ENCODE results near the gene CCDC69.
"Not testable (repeated sequence)": the region's sequence is repeated elsewhere in the genome, so short reads cannot be mapped to it uniquely, and the experiment has no call there.

The CCDC69 gene

GRCh38 chr5:151244206-151244605 is 20.3 kb upstream of the CCDC69 start:
- DNase-seq = no peak

DNA sequence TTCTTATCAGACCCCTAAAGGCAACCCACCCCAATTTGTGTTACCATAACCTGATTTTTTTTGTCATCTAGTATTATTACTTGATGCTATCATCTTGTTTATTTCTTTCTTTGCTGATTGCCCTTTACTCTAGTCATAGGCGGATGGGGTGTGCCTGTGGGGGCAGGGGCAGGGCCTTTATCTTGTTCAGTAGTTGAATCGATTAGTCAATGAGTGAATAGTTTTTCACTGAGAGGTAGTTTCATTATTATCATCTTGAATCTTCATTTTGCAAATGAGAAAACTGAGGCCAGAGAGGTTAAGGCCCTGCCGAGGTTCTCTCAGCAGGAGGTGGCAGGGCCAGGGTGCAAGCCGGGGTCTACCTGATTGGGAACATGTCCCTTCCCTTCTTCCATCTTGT is 19.7 kb upstream of the CCDC69 start:
- no peak for DNase-seq

DNA sequence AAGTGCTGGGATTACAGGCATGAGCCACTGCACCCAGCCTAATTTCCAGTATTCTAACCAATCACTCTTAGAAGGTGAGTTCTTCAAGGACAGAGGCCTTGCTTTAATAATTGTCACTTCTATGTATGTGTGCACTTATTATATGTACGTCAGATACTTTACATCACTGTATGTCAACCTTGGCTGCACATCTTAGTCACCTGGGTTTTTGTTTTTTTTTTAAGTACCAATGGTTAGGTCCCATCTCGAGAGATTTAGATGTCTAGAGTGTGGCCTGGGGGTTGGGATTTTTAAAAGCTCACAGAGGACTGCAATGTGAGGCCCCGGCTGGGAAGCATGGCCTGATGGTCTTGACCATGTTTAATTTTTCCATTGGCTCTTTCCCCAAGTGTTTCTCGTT is 19.2 kb upstream of the CCDC69 start:
- no peak for DNase-seq

DNA sequence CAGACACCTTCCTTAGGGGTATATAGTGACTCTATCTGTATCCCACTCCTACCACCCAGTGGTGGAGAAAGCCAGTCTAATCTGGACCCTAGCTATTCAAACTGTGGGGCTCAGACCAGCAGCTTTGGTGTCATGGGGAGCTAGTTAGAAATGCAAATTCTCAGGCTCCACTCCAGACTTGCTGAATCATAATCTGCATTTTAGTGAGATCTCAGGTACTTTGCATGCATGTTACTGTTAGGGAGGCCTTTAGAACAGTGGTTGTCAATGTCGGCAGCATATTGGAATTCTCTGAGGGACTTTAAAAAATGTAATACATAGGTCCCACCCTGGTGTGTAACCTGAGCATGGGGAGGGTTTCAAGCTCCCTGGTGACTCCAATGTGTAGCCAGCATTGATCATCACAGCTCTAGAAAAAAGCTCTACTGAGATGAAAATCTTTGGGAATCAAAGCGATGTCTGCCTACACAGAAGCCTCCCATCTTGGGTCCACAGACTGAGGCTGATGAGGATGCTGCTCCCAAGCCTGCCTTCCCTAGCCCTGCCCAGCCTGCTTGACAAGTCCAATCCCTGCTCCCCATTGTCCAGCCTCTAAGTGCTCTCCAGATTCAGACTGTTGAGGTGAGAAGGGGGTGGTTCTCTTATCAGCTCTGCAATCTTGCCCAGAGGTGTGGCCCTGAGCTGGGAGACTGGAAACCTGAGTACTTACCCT is 17.2 kb upstream of the CCDC69 start:
- peak; percentile 59 for DNase-seq

DNA sequence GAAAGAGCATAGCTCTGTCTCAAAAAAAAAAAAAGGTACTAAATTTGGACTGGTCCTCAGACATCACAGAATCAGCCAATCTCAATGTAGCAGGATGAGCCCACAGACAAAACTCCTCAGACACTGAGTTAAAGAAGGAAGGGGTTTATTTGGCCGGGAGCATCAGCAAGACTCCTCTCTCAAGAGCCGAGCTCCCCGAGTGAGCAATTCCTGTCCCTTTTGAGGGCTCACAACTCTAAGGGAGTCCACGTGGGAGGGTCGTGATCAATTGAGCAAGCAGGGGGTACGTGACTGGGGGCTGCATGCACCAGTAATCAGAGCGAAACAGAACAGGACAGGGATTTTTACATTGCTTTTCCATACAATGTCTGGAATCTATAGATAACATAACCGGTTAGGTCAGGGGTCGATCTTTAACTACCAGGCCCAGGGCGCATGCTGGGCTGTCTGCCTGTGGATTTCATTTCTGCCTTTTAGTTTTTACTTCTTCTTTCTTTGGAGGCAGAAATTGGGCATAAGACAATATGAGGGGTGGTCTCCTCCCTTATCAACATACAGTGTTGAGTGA is 16.5 kb upstream of the CCDC69 start:
- not testable (repeated sequence) for DNase-seq

DNA sequence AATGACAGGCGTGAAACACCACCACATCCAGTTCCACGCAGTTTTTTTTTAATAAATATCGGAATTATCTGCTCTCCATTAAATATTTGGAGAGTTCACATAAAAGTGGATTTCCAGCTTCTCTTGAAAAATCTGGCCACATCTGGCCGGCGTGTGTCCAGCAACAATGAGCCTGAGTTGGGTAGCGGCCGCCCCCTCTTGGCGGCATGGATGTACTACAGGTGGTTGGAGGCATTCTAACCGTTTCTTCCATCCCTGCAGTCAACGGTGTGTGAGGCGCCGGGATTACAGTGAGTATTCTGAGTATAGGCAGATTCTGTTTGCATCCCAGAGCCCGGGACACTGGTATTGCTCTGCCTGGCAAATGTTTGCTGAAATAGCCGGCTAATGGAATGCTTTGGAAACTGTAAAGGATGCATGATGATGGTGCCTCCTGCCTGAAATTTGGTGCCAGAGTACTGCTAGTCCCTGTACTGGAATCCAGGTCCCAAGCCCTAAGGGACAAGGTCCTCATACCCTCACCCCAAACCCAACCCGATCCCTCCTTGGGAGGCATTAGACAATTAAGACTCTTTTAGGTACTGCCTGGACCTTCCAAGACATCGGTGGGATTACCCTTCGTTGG is 15.5 kb upstream of the CCDC69 start:
- DNase-seq = peak; percentile 5

DNA sequence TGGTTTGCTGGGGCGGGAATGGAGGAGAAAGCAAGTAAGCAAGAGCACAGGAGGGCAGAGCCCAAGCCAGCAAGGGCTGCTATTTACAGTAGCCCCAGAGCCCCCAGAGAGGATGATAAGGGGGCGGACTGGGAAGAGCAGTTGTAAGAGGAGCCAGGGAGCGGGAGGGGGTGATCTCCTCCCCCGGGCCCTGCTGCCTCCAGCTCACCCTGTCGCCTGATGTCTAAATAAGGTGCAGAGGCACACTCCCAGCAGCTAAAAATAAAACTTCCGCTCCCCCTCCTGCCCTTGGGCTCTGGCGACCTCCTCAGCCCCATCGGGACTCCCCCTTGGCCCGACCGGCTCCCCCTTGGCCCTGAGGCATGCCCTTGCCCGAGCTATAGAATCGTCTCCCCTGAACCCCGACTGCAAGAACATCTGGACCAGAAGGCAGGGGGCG is 14.4 kb upstream of the CCDC69 start:
- DNase-seq = no peak

DNA sequence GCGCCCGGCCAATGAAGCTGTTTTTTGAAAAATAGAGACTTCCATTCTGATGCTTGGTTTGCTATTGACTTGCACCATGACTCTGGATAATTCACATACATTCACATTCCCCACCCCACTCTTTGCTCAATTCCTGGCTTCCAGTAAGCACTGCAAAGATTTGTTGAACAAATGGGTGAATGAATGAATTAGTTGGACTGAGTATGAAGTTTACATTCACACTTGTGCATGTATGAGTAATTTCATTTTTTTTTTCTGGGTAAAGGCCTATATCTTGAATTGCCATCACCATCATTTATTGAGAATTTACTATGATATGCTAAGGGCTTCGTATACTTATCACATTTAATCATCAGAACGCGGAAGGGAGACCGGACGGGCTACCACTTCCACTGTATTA is 13.8 kb upstream of the CCDC69 start:
- DNase-seq = no peak

GRCh38 chr5:151236888-151237287 is 13.0 kb upstream of the CCDC69 start:
- DNase-seq = no peak

DNA sequence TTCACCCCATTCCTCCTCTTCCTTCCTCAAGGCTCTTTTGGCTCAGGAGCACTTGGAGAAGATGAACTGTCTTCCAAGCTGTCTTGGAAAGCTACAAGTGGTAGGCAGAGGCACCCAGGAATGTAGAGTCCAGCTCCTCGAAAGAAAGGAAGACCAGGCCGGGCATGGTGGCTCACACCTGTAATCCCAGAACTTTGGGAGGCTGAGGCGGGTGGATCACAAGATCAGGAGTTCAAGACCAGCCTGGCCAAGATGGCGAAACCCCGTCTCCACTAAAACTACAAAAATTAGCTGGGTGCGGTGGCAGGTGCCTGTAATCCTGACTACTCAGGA is 11.3 kb upstream of the CCDC69 start:
- DNase-seq = not testable (repeated sequence)

DNA sequence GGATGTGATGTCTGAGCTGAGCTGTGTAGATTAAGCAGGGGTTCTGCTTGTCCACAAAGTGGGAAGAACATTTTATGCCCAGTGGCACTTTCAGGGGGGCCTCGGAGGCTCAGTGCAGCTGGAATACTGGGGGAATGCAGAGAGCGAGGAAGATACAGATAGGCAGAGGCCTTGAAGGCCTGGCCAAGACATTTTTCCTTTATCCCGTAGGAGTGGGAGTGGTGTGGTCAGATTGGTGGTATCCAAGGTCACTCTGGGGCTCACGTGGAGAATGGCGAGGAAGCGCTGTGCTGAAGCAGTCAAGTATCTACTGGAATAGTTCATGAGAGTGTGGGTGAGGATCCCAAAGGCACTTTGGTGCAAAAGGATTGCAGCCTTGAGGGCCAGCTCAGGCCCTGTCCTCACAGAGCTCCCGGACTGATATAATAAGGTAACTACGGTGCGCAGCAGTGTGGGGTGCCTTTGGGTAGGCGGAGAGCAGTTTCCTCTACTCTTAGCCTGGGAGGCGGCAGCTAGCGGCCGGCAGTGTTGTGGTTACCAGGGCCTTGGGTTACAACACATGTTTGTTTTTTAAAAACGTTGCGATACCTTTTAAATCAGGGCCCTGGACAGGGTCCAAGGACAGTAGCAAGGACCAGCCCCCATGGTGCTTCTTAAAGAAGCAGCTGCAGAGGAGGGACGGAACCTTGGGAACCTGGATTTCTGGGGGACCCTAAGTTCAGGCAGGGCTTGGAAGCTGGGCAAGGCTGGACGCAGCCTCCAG is 10.8 kb upstream of the CCDC69 start:
- no peak for DNase-seq

DNA sequence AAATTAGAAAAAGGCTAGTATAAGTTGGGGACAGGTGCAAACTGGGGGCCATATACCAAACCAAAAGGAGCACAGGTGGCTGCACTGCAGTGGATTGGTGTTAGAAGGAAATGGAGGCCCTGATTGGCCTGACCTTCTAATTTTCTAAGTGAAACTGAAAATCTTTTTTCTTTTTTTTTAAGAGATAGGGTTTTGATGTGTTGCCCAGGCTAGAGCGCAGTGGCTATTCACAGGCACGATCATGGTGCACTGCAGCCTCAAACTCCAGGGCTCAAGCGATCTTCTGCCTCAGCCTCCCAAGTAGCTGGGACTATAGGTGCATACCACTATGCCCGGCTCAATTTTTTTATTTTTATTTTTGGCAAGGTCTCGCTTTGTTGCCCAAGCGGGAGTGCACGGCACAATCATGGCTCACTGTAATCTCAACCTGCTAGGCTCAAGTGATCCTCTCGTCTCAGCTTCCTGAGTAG is 9.8 kb upstream of the CCDC69 start:
- no peak for DNase-seq

- DNase-seq = no peak
These were observed 7.5 kb upstream of the CCDC69 start for GRCh38 chr5:151231359-151231758.

DNA sequence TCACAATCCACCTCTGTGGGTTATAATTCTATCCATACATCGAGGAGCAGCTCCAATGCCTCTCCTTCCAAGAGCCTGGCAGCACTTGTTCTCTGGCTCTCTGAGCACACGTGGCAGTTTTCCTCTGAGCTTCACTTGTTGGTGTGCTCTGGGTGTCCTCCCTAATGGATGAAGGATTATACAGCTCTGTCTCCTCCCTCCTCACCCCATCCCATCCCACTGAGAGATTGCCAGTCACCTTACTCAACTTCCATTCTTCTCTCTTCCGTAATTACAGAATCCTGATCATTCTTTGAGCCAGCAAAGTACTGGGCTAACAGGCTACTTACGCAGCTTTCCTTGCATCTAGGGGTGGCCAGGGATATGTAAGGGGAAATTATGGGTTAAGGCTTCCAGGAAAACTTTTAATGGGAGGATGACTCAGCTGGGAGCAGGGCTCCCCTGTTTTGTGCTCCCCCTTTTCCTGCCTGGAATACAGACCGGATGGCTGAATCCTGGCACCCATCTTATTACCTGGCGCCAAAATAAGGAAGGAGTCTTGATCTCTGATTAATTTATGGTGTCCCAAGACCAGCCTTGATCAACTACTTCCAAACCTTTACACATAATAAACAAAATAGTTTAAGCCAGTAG is 6.3 kb upstream of the CCDC69 start:
- no peak for DNase-seq

- no peak for DNase-seq
These were observed 5.1 kb upstream of the CCDC69 start for GRCh38 chr5:151228986-151229385.

DNA sequence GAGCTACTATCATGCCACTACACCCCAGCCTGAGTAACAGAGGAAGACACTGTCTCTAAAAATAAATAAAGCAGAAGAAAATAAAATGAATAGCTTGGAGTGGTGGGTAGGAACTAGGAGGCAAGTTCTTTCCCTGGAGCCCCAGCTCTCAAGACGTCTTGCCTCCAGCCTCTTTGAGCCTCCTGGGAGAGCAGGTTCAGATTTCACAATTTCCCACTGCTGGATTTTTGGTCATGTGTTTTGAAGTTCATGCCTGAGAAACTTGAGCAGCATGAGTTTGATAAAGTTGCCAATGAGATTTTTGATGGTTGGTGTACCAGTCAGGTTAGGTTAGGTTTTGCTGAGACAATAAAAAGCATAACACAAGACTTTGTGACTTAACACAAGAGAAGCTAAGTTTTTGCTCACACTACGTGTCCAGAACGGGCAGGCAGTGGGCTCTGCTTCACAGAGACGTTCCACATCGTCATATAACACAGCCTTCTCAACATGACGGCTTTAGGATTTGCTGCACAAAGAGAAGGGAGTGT is 4.1 kb upstream of the CCDC69 start:
- no peak for DNase-seq

- no peak for DNase-seq
These were observed 1.6 kb upstream of the CCDC69 start for GRCh38 chr5:151225475-151225874.

- DNase-seq = no peak
These were observed 1.2 kb upstream of the CCDC69 start for GRCh38 chr5:151225071-151225470.

GRCh38 chr5:151224372-151224771 is 480 bp upstream of the CCDC69 start:
- no peak for DNase-seq

GRCh38 chr5:151222790-151223446 is 974 bp downstream of the CCDC69 start:
- DNase-seq = no peak

DNA sequence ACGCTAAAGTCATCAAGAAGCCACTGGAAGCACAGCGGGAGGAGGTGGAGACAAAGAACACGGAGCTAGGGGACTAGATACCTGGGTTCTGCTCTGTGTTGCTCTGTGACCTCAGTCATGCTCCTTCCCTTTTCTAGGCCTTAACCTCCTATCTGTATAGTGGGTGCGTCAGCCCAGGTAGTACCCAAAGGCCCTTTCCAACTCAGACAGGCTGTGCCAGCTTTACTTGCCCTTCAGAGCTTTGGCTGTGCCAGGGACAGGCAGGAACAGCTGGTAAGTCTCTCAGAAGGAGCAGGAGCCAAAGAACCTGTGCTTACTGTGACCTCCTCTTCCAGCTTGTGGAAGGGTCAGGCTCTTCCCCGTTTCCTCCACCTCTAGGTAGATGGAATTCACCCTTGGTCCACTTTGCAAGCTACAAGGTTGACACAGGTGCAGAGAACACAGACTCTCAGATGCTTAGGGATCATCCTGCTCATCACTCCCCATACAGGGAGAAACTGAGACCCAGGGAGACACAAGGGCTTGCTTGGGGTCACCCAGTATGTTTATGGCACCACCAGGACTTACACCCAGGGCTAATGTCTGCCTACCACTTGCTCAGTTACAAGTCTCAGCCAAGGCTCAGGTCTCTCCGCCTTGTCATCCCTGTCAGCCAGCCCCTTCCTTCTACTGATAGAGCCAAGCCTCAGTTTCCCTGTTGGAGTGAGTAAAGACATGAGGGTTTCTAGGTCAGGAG is 1.7 kb downstream of the CCDC69 start:
- no peak for DNase-seq

- no peak for DNase-seq
These were observed 2.3 kb downstream of the CCDC69 start for GRCh38 chr5:151221574-151221973.

Measured in NCI-H2029 (cell line).